Stimulated activated naive CD4-positive, alpha-beta T cell treated with Interleukin-2 at 50 U/mL for 16 hours (primary cell): Measurements from ENCODE around the gene P2RX1.

Source experiments
- DNase-seq: peaks from one replicate; lab custom pipeline; 2025; lab: John Stamatoyannopoulos, UW

Gene P2RX1

GRCh38 chr17:3915995-3916696 is at the start of gene P2RX1:
TSS of gene P2RX1 (minus strand) at chr17:3916465. CDS start at chr17:3916225, 240 bp downstream.
- DNase-seq: peak; percentile 9

DNA sequence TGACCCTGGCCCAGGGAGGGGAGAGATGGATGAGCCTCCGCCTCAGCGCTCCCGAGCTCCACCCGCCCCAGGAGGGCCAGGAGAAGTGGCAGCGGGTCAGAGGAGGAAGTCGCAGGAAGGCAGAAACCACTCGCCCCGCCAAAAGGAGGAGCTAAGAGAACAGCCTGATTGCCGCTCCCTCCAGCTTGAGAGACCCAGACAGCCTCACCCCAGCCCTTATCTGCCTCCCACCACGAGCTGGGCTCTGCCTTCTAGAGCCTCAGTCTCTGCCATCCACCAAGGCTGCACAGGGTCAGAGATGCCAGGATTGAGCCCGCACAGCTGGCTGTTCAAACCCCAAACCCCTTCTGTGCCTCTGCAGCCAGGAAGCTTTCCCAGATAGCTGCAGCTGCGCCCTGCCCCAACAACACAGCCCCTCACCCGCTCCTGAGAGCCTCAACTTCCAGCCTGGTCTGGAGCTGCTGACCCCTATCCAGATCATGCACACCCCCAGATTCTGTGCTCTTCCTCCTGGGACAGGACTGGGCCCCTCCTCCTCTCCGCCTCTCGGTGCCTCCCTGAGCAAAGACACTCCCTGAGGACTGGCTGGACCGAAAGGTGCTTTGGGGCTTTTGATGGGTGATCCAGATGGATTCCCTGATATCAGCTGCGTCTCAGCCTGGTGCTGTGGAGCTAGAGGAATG is 49.0 kb upstream of the P2RX1 start:
- peak; percentile 64 for DNase-seq

- DNase-seq: peak; percentile 47
Observed at GRCh38 chr17:3964203-3965117, 48.2 kb upstream of the P2RX1 start, which contains the start of gene ATP2A3. TSS of gene ATP2A3 (minus strand) at chr17:3964437. CDS start at chr17:3964291, 146 bp downstream.

DNA sequence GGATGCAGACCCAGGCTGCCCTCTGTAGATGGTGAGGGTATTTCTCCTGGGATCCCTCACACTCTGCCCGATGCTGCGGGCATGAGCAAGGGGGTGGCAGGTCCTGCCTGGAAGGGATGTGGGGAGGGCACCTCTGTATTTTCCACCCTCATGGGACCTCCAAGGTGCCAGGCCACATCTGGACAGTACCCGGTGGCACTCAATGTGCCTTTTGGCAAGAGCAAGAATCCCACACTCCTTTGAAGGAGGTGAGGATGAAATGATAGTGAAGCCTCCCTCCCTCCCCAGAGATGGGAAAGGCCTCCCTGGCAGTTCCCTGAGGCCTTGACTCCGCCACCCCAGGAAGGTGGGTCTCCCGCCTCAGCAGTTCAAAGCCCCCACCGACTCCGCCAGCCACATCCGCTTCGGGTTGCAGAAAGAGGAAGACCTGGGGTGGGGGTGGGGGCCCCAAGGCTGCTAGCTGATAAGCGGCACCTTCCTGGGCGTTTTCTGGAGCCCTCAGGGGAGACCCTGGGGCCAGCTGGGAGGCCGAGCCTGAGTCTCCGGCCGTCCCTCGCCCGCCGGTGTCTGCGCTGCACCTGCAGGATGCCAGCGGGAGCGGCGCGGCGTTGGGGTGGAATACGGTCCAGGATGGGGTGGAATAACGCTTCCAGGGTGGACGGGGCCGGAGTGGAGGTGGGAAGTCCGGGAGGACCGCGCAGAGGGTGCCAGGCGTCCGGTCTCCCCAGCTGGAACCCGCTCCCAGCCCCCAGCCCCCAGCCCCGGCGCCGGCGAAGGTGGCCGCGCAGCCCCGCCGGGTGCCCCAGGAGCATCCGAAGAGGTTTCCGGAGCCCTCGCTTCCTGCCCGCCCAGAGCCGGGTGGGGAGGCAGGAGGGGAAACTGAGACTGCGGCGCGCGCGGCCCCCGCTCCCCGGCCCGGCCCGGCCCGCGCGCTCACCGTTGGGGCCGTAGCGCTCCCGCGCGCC is 47.3 kb upstream of the P2RX1 start:
- DNase-seq: peak; percentile 46

DNA sequence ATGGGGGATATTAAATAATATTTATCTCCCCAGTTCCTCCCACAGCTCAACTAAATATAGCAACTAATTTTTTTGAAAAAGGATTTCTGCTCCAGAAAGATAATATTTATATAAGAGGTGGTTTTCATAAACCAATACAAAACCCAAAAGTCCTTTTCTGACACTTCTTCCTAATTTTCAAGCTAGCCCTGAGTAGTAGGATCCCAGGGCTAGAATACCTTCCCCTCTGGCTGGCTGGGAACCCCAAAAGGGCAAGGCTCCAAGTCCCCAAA is 46.6 kb upstream of the P2RX1 start:
- DNase-seq: no peak

DNA sequence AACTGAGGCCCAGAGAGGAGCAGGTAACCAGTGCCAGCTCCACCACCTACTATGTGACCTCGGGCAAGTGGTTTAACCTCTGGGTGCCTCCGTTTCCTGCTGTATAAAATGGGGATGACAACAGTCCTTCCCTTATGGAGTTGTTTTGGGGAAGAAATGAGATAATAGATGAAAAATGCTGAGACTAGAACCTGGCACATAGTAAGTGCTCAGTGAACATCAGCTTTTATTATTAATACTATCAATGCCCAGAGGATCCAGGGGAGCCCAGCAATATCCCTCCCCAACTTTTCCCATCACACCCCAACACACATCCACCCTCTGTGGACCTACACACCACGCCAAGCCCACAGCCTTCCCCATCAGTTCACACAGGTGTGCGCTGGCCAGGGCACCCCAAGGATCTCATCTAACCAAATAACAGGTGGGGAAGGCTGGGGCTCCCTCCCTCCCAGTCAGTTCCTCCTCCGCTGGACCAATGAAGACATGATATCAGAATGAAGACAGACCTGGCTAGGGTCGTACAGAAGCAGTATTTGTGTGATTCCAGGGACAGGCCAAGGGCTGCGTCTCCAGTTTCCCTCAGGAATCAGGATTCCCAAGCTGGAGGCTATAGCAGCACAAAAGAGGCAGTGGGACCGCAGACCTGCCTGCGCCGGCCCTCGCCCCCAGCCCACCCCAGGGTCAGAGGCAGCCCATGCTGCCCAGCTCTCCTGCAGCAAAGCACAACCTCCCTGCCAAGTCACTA is 46.1 kb upstream of the P2RX1 start:
- DNase-seq: no peak

DNA sequence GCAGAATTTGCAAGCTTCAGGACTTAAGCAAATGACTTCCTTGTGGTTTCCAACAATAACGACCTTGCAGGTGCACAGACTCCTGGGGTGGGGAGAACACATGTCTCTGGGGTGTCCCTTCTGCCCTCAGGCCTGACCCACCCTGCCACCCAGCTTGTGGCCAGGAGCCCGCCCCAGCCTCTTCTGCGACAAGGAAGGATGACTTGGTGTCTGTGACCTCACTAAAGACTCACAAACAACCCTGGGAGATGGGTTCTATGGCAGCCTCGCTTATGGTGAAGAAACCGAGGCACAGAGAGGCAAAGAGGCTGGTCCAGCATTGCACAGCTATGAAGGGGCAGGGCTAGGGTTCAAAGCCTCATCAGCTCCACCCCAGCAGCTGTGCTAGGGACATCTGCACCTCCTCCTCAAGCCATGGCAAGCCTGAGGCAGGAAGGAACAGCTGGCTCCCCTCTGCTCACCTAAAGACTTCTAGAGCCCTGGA is 45.3 kb upstream of the P2RX1 start:
- no peak for DNase-seq

- no peak for DNase-seq
Observed at GRCh38 chr17:3960764-3961163, 44.5 kb upstream of the P2RX1 start.

- no peak for DNase-seq
Observed at GRCh38 chr17:3959921-3960601, 43.8 kb upstream of the P2RX1 start.

GRCh38 chr17:3959295-3959899 is 43.1 kb upstream of the P2RX1 start:
- no peak for DNase-seq

- no peak for DNase-seq
Observed at GRCh38 chr17:3957735-3958599, 41.7 kb upstream of the P2RX1 start.

- DNase-seq: no peak
Observed at GRCh38 chr17:3956983-3957382, 40.7 kb upstream of the P2RX1 start.

DNA sequence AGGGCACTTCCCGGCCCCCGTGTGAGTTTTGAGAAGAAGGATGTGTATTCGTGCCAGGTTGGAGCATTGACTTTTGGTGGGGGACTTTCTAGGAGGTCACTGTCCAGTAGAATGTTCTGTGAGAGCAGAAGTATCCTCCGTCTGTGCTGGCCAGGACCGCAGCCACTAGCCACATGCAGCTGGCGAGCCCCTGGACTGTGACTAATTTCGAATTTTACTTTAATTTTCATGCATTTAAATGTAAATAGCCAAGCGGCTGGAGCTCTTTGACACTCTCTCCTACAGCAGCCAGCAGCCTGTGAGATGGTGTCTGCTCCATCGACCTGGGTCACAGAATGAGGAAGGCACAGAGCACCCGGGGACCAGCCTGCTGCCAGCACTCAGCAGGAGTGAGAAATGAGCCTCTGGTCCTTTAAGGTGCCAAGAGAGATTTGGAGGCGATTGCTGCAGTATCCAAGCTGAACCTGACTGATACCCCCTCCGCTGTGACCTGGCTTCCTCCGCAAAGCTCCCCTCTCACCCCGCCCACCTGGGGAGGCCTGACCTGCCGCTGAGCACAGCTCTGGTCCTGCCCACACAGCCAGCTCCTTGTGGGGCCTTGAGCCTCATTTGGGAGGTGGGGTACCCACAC is 40.2 kb upstream of the P2RX1 start:
- no peak for DNase-seq

- no peak for DNase-seq
Observed at GRCh38 chr17:3955673-3955988, 39.4 kb upstream of the P2RX1 start.

DNA sequence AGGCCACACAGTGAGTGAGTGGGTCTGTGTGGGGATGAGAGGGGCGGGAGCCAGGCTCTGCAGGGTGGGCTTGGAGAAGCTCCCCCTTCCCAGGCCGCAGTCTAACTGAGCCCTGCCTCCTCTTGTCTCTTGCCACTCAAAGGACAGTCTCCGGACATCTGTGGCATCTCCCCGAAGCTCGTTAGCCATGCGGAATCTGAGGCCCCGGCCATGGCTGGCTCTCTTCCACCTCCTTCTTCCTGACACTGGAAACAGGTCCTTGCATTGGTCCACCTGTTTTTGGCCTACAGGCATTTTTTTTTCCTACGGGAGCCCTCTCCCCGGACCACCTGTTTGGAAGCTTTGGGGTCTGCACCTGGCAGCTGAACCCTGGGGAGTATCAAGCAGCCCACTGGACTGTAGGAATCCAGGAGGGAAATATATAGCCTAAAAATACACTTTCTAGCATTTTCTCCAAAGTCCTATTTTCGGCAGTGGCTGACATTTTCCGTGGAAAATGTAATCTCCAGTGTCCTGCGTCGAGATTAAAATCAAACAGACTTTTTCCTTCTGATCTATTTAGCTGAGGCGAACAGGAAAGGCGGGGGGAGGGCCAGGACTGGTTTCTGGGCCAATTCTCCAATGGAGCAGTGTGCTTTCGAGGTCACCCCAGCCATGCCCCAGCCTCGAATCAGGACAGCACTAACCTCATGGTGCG is 38.9 kb upstream of the P2RX1 start:
- no peak for DNase-seq

DNA sequence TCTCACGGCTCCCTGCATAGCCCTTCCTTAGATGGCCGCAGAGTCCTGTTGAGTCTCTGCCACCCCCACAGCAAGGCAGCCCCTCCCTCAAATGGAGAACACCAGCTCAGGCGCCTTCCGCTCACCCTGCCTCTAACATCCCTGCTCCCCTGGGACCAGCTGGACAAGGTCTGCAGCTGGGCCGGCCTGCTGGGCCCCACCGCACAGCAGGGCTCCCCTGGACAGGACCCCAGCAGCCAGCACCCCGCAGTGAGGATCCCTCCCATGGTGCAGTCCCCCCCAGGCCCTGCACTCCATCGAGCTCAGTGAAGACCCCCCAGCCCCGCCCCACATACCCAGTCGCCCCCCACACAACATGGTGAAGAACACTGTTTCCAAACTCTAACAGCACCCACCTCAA is 37.8 kb upstream of the P2RX1 start:
- no peak for DNase-seq

- DNase-seq: no peak
Observed at GRCh38 chr17:3953542-3953941, 37.3 kb upstream of the P2RX1 start.

DNA sequence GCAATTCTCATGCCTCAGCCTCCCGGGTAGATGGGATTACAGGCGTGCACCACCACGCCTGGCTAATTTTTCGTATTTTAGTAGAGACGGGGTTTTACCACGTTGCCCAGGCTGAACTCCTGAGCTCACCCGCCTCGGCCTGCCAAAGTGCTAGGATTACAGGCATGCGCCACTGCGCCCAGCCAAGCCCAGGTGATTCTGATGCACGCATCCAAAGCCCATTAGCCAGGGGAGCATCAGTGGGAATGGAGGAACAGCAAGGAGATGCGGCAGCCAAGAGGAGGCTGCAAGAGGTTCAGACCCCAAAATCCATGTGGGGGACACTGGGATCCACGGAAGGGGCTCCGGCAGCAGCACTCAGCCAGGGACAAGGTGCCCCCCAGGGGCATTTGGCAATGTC is 35.9 kb upstream of the P2RX1 start:
- no peak for DNase-seq
